HG02973 (cell line): ENCODE measurements around the gene PCDHGA5.
"Not testable (repeated sequence)": the region's sequence is repeated elsewhere in the genome, so short reads cannot be mapped to it uniquely, and the experiment has no call there.

Experiments used
- ATAC-seq: cut with Tn5 transposase; IDR thresholded peaks from one replicate; pipeline ENCODE4 v1.9.1; 2021; ENCODE audit warnings: moderate library complexity; ENCODE audit not compliant: unreplicated experiment

Gene PCDHGA5

DNA sequence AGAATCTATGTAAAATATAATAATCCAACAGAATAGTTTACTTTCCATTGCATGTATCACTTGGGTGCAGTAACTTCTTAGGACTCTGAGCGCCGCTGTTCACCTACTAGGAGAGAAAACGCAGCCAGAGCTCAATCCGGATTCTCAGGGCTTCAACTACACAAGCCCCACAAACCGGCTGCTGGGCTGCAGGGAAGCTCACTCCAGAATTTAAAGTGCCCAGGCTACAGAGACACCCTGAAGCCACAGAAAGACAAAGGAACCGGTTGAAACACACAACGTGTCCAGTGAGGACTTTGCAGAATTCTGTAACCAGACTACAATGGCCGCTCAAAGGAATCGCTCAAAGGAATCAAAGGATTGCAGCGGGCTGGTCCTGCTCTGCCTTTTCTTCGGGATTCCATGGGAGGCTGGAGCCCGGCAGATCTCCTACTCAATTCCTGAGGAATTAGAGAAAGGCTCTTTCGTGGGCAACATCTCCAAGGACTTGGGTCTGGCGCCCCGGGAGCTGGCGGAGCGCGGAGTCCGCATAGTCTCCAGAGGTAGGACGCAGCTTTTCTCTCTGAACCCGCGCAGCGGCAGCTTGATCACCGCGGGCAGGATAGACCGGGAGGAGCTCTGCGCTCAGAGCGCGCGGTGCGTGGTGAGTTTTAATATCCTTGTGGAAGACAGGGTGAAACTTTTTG lies 49.0 kb downstream of the PCDHGA5 start, which contains the start of gene PCDHGA10:
TSS of gene PCDHGA10 (plus strand) at position 134 of the 686 bp plus-strand sequence. CDS start at position 323, 189 bp downstream.
- ATAC-seq: peak; percentile 62

DNA sequence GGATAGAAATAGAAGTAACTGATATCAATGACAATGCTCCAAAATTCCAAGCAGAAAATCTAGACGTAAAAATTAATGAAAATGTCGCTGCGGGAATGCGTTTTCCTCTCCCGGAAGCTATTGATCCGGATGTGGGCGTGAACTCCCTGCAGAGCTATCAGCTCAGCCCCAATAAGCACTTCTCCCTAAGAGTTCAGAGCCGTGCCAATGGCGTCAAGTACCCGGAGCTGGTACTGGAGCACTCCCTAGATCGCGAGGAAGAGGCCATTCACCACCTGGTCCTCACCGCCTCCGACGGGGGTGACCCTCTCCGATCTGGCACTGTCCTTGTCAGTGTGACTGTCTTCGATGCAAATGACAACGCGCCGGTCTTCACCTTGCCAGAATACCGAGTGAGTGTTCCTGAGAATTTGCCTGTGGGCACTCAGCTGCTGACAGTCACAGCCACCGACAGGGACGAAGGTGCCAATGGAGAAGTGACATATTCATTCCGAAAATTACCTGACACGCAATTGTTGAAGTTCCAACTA lies 49.6 kb downstream of the PCDHGA5 start:
- ATAC-seq: no peak

DNA sequence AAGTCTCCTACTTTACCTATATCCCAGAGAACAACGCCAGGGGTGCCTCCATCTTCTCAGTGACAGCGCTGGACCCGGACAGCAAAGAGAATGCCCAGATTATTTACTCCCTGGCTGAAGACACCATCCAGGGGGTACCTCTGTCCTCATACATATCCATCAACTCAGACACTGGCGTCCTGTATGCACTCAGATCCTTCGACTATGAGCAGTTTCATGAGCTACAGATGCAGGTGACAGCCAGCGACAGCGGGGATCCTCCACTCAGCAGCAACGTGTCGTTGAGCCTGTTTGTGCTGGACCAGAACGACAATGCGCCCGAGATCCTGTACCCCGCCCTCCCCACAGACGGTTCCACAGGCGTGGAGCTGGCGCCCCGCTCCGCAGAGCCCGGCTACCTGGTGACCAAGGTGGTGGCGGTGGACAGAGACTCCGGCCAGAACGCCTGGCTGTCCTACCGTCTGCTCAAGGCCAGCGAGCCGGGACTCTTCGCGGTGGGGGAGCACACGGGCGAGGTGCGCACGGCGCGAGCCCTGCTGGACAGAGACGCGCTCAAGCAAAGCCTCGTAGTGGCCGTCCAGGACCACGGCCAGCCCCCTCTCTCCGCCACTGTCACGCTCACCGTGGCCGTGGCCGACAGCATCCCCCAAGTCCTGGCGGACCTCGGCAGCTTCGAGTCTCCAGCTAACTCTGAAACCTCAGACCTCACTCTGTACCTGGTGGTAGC lies 50.7 kb downstream of the PCDHGA5 start:
- not testable (repeated sequence) for ATAC-seq

DNA sequence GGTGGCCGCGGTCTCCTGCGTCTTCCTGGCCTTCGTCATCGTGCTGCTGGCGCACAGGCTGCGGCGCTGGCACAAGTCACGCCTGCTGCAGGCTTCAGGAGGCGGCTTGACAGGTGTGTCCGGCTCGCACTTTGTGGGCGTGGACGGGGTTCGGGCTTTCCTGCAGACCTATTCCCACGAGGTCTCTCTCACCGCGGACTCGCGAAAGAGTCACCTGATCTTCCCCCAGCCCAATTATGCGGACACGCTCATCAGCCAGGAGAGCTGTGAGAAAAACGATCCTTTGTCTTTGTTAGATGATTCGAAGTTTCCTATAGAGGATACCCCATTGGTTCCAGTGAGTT lies 51.3 kb downstream of the PCDHGA5 start:
- ATAC-seq: not testable (repeated sequence)
